ENCODE data around the gene CREB5. TPM values are rescaled to one million over a fixed set of nuclear protein-coding genes. Genes with fewer than 3 reads are reported as not detected.

CREB5 gene
- total RNA-seq, 1 experiment from 2014 or later, result 40.5 TPM

DNA sequence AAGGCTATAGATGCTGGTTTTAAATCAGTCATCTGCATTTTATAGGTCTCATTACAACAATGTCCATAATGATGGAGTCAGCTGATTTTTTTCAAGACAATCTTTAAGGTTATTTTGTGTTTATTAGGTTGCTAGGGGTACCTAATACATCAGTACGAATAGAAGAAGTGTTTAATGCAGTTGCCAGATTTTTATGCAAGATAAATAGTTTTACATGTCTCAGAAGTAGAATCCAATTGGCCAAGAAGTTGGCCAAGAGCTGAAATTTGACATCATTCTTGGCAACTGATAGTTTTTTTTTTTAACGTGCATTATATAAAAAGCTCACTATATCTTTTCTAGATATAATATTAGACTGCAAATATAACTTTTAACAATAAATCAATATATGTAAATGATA, 337.3 kb downstream of the CREB5 start:
- Mint-ChIP-seq H3K4me1 (ENCODE audit: insufficient read depth, unreplicated experiment) (peaks cover 7% of the 10 kb centered on the region), H3K27ac (ENCODE audit: low read depth, unreplicated experiment) (peak overlapping the region; percentile 71), H3K4me3 (ENCODE audit: unreplicated experiment) (no peak overlapping the region), H3K27me3 (ENCODE audit: insufficient read depth, unreplicated experiment) (no peaks in the 10 kb centered on the region), H3K9me3 (ENCODE audit: unreplicated experiment) (no peaks in the 10 kb centered on the region), H3K36me3 (ENCODE audit: insufficient read depth, unreplicated experiment) (no peaks in the 10 kb centered on the region)
- DNase-seq (ENCODE audit: unreplicated experiment), result peak; percentile 28
- TF ChIP-seq, protein P1, sequence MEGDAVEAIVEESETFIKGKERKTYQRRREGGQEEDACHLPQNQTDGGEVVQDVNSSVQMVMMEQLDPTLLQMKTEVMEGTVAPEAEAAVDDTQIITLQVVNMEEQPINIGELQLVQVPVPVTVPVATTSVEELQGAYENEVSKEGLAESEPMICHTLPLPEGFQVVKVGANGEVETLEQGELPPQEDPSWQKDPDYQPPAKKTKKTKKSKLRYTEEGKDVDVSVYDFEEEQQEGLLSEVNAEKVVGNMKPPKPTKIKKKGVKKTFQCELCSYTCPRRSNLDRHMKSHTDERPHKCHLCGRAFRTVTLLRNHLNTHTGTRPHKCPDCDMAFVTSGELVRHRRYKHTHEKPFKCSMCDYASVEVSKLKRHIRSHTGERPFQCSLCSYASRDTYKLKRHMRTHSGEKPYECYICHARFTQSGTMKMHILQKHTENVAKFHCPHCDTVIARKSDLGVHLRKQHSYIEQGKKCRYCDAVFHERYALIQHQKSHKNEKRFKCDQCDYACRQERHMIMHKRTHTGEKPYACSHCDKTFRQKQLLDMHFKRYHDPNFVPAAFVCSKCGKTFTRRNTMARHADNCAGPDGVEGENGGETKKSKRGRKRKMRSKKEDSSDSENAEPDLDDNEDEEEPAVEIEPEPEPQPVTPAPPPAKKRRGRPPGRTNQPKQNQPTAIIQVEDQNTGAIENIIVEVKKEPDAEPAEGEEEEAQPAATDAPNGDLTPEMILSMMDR (IDR thresholded peaks at IDR 0.05; ENCODE audit: unreplicated experiment), result no peak
- intact Hi-C loops (cut with micrococcal nuclease), result loop anchor here (5.0 kb wide), 1 partner anchor 62 kb away; no protein-coding TSS in a partner anchor
- no TSS peak for BruUV-seq (replicated peaks)
- ChIA-PET CTCF (interaction anchor here (0.7 to 1.0 kb wide), 2 partner anchors 11 to 360 kb away, joined by 3 to 5 read pairs; no protein-coding TSS in a partner anchor), POLR2A (interaction anchor here (0.6 to 1.5 kb wide), 4 partner anchors 10 to 84 kb away, joined by 3 to 4 read pairs (median 3); no protein-coding TSS in a partner anchor)

- H3K4me1 Mint-ChIP-seq (ENCODE audit: insufficient read depth, unreplicated experiment), result peaks cover 17% of the 10 kb centered on the region
- POLR2A ChIA-PET, result no interaction called here
- H3K9me3 Mint-ChIP-seq (ENCODE audit: unreplicated experiment), result no peaks in the 10 kb centered on the region
- H3K4me3 Mint-ChIP-seq (ENCODE audit: unreplicated experiment), result no peak overlapping the region
- no TSS peak for BruUV-seq (replicated peaks)
- H3K27ac Mint-ChIP-seq (ENCODE audit: low read depth, unreplicated experiment), result no peak overlapping the region
- CTCF ChIA-PET, result no interaction called here
- no peaks in the 10 kb centered on the region for H3K27me3 Mint-ChIP-seq (ENCODE audit: insufficient read depth, unreplicated experiment)
- no peaks in the 10 kb centered on the region for H3K36me3 Mint-ChIP-seq (ENCODE audit: insufficient read depth, unreplicated experiment)
- DNase-seq (ENCODE audit: unreplicated experiment), result no peak
- TF ChIP-seq, protein P1 (IDR thresholded peaks at IDR 0.05; ENCODE audit: unreplicated experiment), result no peak
- intact Hi-C loops (cut with micrococcal nuclease), result no loop called here
These were observed 338.7 kb downstream of the CREB5 start for GRCh38 chr7:28750981-28751380.

DNA sequence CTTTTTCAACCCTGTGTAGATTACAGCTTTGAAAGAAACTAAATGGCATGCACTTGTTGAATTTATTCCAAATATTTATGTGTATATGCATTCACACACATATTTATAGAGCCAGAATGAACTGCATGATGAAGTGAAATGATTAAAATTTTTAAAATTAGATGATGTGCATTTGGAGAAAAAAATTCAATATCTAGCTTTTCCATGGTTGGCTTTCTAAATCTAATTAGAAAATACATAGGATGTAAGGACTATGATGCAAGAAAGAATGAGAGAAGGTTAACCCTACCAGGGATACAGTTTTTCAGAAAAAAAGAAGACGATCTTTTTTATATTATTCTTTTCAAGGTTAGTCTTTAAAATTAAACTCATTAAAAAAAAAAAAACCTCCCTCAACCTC, 341.3 kb downstream of the CREB5 start:
- no TSS peak for BruUV-seq (replicated peaks)
- intact Hi-C loops (cut with micrococcal nuclease), result no loop called here
- ChIA-PET CTCF (interaction anchor here (0.5 to 1.6 kb wide), 7 partner anchors 11 to 1050 kb away, joined by 3 to 5 read pairs (median 4); no protein-coding TSS in a partner anchor), POLR2A (interaction anchor here (1.3 to 1.8 kb wide), 3 partner anchors 16 to 406 kb away, joined by 3 to 4 read pairs (median 4); no protein-coding TSS in a partner anchor)
- DNase-seq (ENCODE audit: unreplicated experiment), result no peak
- Mint-ChIP-seq H3K4me1 (ENCODE audit: insufficient read depth, unreplicated experiment) (peaks cover 17% of the 10 kb centered on the region), H3K27me3 (ENCODE audit: insufficient read depth, unreplicated experiment) (no peaks in the 10 kb centered on the region), H3K9me3 (ENCODE audit: unreplicated experiment) (no peaks in the 10 kb centered on the region), H3K4me3 (ENCODE audit: unreplicated experiment) (no peak overlapping the region), H3K27ac (ENCODE audit: low read depth, unreplicated experiment) (no peak overlapping the region), H3K36me3 (ENCODE audit: insufficient read depth, unreplicated experiment) (no peaks in the 10 kb centered on the region)
- TF ChIP-seq, protein P1 (IDR thresholded peaks at IDR 0.05; ENCODE audit: unreplicated experiment), result no peak

DNA sequence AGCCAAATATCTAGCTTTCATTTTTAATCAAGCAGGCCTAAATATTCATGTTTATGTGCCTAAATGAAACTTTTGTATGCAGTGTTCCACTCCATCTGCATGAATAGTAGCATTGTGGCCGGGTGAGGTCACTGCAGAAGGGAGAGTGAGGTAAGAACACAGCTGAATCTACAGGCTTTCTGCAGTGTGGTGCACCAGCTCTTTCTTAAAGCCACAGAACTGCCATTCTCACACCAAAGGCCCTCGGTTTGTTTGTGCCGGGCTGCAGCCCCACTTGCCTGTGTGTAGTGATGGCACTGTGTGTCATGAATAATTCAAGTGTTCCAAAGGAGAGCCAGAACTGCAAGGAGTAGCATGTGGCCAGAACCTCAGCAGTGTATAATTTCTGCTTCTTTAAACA, 341.7 kb downstream of the CREB5 start:
- TF ChIP-seq, protein P1 (IDR thresholded peaks at IDR 0.05; ENCODE audit: unreplicated experiment), result no peak
- peak; percentile 17 for DNase-seq (ENCODE audit: unreplicated experiment)
- POLR2A ChIA-PET, result interaction anchor here (0.7 to 1.8 kb wide), 5 partner anchors 16 to 406 kb away, joined by 3 to 4 read pairs (median 4); no protein-coding TSS in a partner anchor
- H3K4me1 Mint-ChIP-seq (ENCODE audit: insufficient read depth, unreplicated experiment), result peaks cover 15% of the 10 kb centered on the region
- no peak overlapping the region for H3K27ac Mint-ChIP-seq (ENCODE audit: low read depth, unreplicated experiment)
- no peaks in the 10 kb centered on the region for H3K36me3 Mint-ChIP-seq (ENCODE audit: insufficient read depth, unreplicated experiment)
- H3K4me3 Mint-ChIP-seq (ENCODE audit: unreplicated experiment), result no peak overlapping the region
- H3K27me3 Mint-ChIP-seq (ENCODE audit: insufficient read depth, unreplicated experiment), result no peaks in the 10 kb centered on the region
- CTCF ChIA-PET, result interaction anchor here (0.5 to 1.6 kb wide), 9 partner anchors 11 to 1051 kb away, joined by 3 to 5 read pairs (median 4); no protein-coding TSS in a partner anchor
- no TSS peak for BruUV-seq (replicated peaks)
- intact Hi-C loops (cut with micrococcal nuclease), result no loop called here
- no peaks in the 10 kb centered on the region for H3K9me3 Mint-ChIP-seq (ENCODE audit: unreplicated experiment)
